Neural cell (in vitro differentiated cells): ENCODE results near the gene AZI2. TPM values are rescaled to one million over a fixed set of nuclear protein-coding genes. Genes with fewer than 3 reads are reported as not detected.

Source experiments
- H2AFZ ChIP-seq: fragments of 200-600, 300-800 bp; sonication (generic), shearing (Covaris generic); 2 replicates; pipeline ENCODE4 v1.6.0; 2014; ENCODE audit warnings: low read depth, mild to moderate bottlenecking, antibody characterized with exemption, low read length, moderate library complexity
- H3F3A ChIP-seq: fragments of 200-600 bp; shearing (Covaris generic); 2 replicates; pipeline ENCODE4 v1.6.1; 2016; ENCODE audit warnings: mild to moderate bottlenecking, moderate library complexity, mixed read lengths, antibody characterized with exemption, low read length; ENCODE audit not compliant: insufficient read depth, poor library complexity, severe bottlenecking
- H3K27ac ChIP-seq: fragments of 200-600, 300-800 bp; sonication (generic), shearing (Covaris generic); 2 replicates; pipeline ENCODE4 v1.5.1; 2014; ENCODE audit warnings: mild to moderate bottlenecking, low read length, moderate library complexity
- H3K27me3 ChIP-seq: fragments of 300-800, 200-600 bp; sonication (generic), shearing (Covaris generic); 2 replicates; pipeline ENCODE4 v1.6.0; 2014; ENCODE audit warnings: mild to moderate bottlenecking, low read depth, low read length, moderate library complexity; ENCODE audit not compliant: insufficient read depth
- H3K36me3 ChIP-seq: fragments of 300-800, 200-600 bp; sonication (generic), shearing (Covaris generic); 2 replicates; pipeline ENCODE4 v1.5.1; 2014; ENCODE audit warnings: mild to moderate bottlenecking, antibody characterized with exemption, low read length, moderate library complexity; ENCODE audit not compliant: insufficient read depth
- H3K4me2 ChIP-seq: fragments of 300-800, 200-600 bp; sonication (generic), shearing (Covaris generic); 2 replicates; pipeline ENCODE4 v1.6.0; 2014; ENCODE audit warnings: mild to moderate bottlenecking, low read length
- H3K4me3 ChIP-seq: fragments of 300-800, 200-600 bp; sonication (generic), shearing (Covaris generic); 2 replicates; pipeline ENCODE4 v1.5.1; 2014; ENCODE audit warnings: mild to moderate bottlenecking, low read length, moderate library complexity
- H3K79me2 ChIP-seq: fragments of 200-600 bp; shearing (Covaris generic); replicated peaks from 2 replicates; pipeline ENCODE4 v1.6.0; 2014; ENCODE audit warnings: mild to moderate bottlenecking, low read length, moderate library complexity; ENCODE audit not compliant: insufficient read depth
- H3K9ac ChIP-seq: fragments of 300-800, 200-600 bp; sonication (generic), shearing (Covaris generic); 2 replicates; pipeline ENCODE4 v1.6.1; 2016; ENCODE audit warnings: mild to moderate bottlenecking, low read length, mixed read lengths
- H3K9me2 ChIP-seq: fragments of 200-600 bp; shearing (Covaris generic); 2 replicates; pipeline ENCODE4 v1.6.1; 2016; ENCODE audit warnings: mild to moderate bottlenecking, low read length, mixed read lengths; ENCODE audit not compliant: insufficient read depth
- H3K9me3 ChIP-seq: fragments of 200-600, 300-800 bp; sonication (generic), shearing (Covaris generic); 2 replicates; pipeline ENCODE4 v1.6.1; 2016; ENCODE audit warnings: mild to moderate bottlenecking, mixed run types, low read length, moderate library complexity, mixed read lengths
- H4K20me1 ChIP-seq: fragments of 200-600 bp; shearing (Covaris generic); 2 replicates; pipeline ENCODE4 v1.6.1; 2016; ENCODE audit warnings: mild to moderate bottlenecking, mixed run types; ENCODE audit not compliant: insufficient read depth
- EP300 ChIP-seq: fragments of 450-650 bp; conservative IDR thresholded peaks from 2 replicates; pipeline ENCODE4 v1.6.1; 2014; ENCODE audit warnings: antibody characterized with exemption, mild to moderate bottlenecking, moderate library complexity; ENCODE audit not compliant: poor library complexity, severe bottlenecking
- MXI1 ChIP-seq: fragments of 450-650 bp; conservative IDR thresholded peaks from 2 replicates; pipeline ENCODE4 v1.6.1; 2014; ENCODE audit warnings: antibody characterized with exemption, mild to moderate bottlenecking; ENCODE audit not compliant: poor library complexity, severe bottlenecking
- RAD21 ChIP-seq: fragments of 450-650 bp; conservative IDR thresholded peaks from 2 replicates; pipeline ENCODE4 v1.6.1; 2014; ENCODE audit warnings: antibody characterized with exemption, mild to moderate bottlenecking, moderate library complexity
- SMC3 ChIP-seq: fragments of 450-650 bp; conservative IDR thresholded peaks from 2 replicates; pipeline ENCODE4 v1.6.1; 2014; ENCODE audit warnings: antibody characterized with exemption, mild to moderate bottlenecking, moderate library complexity; ENCODE audit not compliant: poor library complexity
- TAF1 ChIP-seq: IDR thresholded peaks from 2 replicates; pipeline ENCODE4 v1.6.1; 2012; ENCODE audit warnings: low read depth
- polyA plus RNA-seq: library from polyadenylated mRNA; depleted of rRNA; stranded (reverse); fragments of >200 nt; gene quantifications from 2 replicates; pipeline ENCODE4 v1.2.3, GENCODE V29; 2014
- TF ChIP-seq, protein P1 (sequence below): fragments of 450-650 bp; IDR thresholded peaks from 2 replicates; pipeline ENCODE4 v1.5.1; 2014; ENCODE audit warnings: antibody characterized with exemption, mild to moderate bottlenecking, moderate library complexity; ENCODE audit not compliant: poor library complexity, severe bottlenecking
- TF ChIP-seq, protein P2 (sequence below): IDR thresholded peaks from 2 replicates; pipeline ENCODE4 v1.6.1; 2012; ENCODE audit warnings: borderline replicate concordance

Gene AZI2
- polyA plus RNA-seq, 1 donor from 2014 or later = 134 TPM

DNA sequence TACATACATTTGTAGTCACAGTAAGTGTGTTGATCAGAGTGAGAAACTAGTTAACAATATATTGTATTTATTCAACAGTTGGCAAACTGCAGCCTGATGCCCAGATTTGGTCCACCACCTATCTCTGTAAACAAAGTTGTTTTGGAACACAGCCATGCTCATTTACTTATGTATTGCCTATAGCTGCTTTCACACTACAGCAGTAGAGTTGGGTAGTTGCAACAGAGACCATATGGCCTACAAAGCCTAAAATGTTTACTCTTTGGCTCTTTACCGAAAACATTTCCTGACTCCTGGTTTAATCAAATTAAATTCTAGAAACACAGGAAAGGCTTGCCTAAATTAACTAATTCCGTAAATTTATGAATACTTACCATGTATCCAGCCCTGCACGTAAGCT lies 67.8 kb downstream of the AZI2 start:
- H3K36me3 ChIP-seq = no peaks in the 10 kb centered on the region
- TF ChIP-seq SMC3 (no peak), EP300 (no peak), RAD21 (no peak), MXI1 (no peak)
- TF ChIP-seq, protein P1, sequence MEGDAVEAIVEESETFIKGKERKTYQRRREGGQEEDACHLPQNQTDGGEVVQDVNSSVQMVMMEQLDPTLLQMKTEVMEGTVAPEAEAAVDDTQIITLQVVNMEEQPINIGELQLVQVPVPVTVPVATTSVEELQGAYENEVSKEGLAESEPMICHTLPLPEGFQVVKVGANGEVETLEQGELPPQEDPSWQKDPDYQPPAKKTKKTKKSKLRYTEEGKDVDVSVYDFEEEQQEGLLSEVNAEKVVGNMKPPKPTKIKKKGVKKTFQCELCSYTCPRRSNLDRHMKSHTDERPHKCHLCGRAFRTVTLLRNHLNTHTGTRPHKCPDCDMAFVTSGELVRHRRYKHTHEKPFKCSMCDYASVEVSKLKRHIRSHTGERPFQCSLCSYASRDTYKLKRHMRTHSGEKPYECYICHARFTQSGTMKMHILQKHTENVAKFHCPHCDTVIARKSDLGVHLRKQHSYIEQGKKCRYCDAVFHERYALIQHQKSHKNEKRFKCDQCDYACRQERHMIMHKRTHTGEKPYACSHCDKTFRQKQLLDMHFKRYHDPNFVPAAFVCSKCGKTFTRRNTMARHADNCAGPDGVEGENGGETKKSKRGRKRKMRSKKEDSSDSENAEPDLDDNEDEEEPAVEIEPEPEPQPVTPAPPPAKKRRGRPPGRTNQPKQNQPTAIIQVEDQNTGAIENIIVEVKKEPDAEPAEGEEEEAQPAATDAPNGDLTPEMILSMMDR = no peak
- TF ChIP-seq, protein P2, sequence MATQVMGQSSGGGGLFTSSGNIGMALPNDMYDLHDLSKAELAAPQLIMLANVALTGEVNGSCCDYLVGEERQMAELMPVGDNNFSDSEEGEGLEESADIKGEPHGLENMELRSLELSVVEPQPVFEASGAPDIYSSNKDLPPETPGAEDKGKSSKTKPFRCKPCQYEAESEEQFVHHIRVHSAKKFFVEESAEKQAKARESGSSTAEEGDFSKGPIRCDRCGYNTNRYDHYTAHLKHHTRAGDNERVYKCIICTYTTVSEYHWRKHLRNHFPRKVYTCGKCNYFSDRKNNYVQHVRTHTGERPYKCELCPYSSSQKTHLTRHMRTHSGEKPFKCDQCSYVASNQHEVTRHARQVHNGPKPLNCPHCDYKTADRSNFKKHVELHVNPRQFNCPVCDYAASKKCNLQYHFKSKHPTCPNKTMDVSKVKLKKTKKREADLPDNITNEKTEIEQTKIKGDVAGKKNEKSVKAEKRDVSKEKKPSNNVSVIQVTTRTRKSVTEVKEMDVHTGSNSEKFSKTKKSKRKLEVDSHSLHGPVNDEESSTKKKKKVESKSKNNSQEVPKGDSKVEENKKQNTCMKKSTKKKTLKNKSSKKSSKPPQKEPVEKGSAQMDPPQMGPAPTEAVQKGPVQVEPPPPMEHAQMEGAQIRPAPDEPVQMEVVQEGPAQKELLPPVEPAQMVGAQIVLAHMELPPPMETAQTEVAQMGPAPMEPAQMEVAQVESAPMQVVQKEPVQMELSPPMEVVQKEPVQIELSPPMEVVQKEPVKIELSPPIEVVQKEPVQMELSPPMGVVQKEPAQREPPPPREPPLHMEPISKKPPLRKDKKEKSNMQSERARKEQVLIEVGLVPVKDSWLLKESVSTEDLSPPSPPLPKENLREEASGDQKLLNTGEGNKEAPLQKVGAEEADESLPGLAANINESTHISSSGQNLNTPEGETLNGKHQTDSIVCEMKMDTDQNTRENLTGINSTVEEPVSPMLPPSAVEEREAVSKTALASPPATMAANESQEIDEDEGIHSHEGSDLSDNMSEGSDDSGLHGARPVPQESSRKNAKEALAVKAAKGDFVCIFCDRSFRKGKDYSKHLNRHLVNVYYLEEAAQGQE = no peak
- no peak overlapping the region for H3K9ac ChIP-seq
- H3K27ac ChIP-seq = no peak overlapping the region
- H3F3A ChIP-seq = no peaks in the 10 kb centered on the region
- H3K9me2 ChIP-seq = no peaks in the 10 kb centered on the region
- H4K20me1 ChIP-seq = no peaks in the 10 kb centered on the region
- H3K9me3 ChIP-seq = no peaks in the 10 kb centered on the region
- no peak overlapping the region for H3K4me3 ChIP-seq
- H3K79me2 ChIP-seq = no peaks in the 10 kb centered on the region
- H3K27me3 ChIP-seq = no peaks in the 10 kb centered on the region
- no peak overlapping the region for H2AFZ ChIP-seq
- no peak overlapping the region for H3K4me2 ChIP-seq

DNA sequence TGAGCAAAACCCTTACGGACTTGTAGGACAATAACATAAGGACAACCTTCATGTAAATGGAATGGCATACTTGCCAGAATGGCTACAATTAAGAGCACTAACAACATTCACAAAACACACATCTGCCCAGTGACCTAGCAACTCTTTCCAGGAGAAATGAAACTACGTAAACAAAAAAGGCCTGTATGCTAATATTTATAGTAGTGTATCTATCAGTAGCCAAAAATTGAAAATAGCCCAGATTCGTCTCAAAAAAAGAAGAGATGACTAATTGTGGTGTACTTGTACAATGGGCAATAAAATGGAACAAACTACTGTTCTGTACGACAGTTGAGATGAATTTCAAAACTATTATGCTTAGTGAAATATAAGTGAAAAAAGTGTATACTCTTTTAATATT lies 68.9 kb downstream of the AZI2 start:
- no peaks in the 10 kb centered on the region for H4K20me1 ChIP-seq
- H3K4me2 ChIP-seq = no peak overlapping the region
- H3K4me3 ChIP-seq = no peak overlapping the region
- no peaks in the 10 kb centered on the region for H3F3A ChIP-seq
- H3K27me3 ChIP-seq = no peaks in the 10 kb centered on the region
- no peaks in the 10 kb centered on the region for H3K9me2 ChIP-seq
- no peaks in the 10 kb centered on the region for H3K79me2 ChIP-seq
- no peak overlapping the region for H3K9ac ChIP-seq
- TF ChIP-seq RAD21 (no peak), EP300 (no peak), MXI1 (no peak), TAF1 (no peak)
- TF ChIP-seq, protein P1 = no peak
- TF ChIP-seq, protein P2 = no peak
- no peak overlapping the region for H3K27ac ChIP-seq
- H3K36me3 ChIP-seq = no peaks in the 10 kb centered on the region
- no peaks in the 10 kb centered on the region for H3K9me3 ChIP-seq
- H2AFZ ChIP-seq = no peak overlapping the region
